HG03457 (cell line): ENCODE results near the gene CEP112.

Source experiments
- ATAC-seq: cut with Tn5 transposase; IDR thresholded peaks from one replicate; pipeline ENCODE4 v1.9.1; 2021; ENCODE audit warnings: moderate number of reproducible peaks; ENCODE audit not compliant: unreplicated experiment

Gene CEP112

DNA sequence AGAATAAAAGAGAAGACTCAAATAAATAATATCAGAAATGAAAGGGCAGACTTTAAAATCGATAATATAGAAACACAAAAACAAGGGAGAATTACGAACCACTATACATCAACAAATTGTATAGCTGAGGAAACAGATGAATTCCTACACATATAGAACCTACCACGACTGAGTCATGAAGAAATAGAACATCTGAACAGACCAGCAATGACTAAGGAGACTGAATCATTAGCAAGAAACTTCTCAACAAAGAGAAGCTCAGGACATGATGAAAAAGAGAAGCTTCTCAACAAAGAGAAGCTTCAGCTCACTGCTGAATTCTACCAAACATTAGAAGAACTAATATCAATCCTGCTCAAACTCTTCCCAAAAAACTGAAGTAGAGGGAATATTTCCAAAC lies 255.9 kb downstream of the CEP112 start:
- no peak for ATAC-seq

DNA sequence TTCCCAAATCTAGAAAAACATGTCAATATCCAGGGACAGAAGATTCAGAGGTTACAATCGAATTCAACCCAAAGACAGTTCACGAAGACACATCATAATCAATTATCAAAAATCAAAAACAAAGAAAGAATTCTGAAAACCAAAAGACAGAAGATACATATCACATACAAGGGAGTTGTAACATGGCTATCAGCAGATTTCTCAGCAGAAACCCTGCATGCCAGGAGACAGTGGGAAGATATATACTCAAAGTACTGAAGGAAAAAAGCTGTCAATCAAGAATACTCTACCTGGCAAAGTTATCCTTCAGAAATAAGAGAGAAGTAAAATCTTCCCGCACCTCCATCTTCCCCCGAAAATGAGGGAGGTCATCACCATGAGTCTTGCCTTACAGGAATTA lies 258.6 kb downstream of the CEP112 start:
- ATAC-seq: no peak

GRCh38 chr17:65931246-65932149 lies 260.4 kb downstream of the CEP112 start:
- ATAC-seq: no peak

- ATAC-seq: no peak
Measured at GRCh38 chr17:65930140-65930730, 261.7 kb downstream of the CEP112 start.

DNA sequence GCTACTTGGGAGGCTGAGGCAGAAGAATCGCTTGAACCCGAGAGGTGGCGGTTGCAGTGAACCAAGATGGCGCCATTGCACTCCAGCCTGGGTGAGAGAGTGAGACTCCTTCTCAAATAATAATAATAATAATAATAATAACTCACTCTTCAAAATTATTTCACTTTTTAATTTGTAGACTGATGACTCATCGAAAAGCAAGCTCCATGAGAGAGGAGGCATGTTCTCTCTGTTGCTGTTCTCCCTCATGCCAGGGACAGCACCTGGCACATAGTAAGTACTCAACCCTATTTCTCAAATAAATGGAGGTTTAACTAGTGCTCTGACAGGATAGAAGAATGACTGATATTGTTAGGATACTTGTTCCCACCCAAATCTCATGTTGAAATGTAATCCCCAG lies 265.3 kb downstream of the CEP112 start:
- no peak for ATAC-seq

- ATAC-seq: no peak
Measured at GRCh38 chr17:65925606-65926307, 266.2 kb downstream of the CEP112 start.

- ATAC-seq: no peak
Measured at GRCh38 chr17:65920996-65921395, 270.9 kb downstream of the CEP112 start.

DNA sequence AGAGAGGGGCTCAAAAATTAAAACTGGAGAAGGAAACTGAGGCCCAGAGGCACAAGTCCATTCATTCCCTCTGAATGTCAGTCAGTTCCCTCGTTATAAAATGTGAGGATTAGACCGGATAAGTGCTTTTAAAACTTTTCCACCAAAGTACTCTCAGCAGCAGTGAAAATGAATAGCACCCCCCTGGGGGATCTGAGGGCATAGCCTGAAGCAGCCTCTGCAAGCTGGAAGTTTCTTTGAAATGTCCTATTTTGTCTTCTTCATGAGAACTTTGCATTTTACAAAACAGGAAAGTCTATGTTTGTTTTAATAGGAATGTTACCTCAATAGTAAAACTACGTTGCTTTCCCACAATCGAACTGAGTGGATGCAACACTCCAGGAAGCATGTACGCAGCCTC lies 273.0 kb downstream of the CEP112 start:
- no peak for ATAC-seq

DNA sequence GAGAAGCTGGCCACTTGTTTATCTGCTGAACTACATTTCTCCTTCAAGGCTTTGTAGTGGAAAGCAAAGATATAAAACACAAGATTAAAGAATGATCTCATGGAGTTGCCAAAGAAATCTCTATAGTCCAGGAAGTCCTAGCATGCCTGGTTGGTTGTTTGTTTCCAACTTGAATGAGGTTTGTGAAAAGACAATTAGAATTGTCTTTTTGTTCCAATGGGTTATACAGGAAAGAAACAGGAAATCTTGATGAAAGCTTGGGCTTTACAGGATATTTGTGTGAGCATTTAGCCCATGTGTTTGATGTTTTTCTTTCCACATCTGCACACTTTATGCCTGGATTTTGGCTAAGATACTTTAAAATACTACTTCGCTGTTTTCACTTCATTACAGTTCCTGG lies 273.4 kb downstream of the CEP112 start:
- ATAC-seq: no peak

DNA sequence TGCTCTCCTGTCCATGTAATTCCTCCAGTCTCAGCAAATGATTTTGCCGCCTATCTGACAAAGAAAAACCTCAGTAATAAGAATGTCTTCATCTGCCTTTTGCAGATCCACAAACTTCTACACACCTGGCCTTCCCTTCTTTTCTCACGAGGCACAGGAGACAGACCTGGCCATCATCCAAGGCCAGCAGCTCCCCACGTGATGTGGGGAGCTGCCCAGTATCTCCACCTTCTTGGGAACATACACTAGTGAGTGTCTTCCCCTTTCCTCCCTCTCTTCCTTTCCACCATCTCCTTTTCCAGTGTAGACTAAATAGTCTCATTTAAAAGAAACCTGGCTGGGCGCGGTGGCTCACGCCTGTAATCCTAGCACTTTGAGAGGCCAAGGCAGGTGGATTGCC lies 274.4 kb downstream of the CEP112 start:
- no peak for ATAC-seq

DNA sequence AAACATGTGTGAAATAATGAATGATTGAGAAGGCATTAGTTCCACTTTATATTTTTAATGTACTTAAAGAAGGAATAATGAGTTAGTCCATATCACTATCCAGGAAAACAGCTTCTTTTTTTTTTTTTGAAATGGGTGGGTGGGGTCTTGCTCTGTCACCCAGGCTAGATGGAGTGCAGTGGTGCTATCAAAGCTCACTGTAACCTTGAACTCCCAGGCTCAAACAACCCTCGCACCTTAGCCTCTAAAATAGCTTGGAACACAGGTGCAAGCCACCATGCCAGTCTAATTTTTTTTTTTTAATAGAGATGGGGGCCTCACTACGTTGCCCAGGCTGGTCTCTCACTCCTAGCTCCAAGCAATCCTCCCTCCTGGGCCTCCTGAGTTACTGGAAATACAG lies 275.5 kb downstream of the CEP112 start:
- ATAC-seq: no peak

DNA sequence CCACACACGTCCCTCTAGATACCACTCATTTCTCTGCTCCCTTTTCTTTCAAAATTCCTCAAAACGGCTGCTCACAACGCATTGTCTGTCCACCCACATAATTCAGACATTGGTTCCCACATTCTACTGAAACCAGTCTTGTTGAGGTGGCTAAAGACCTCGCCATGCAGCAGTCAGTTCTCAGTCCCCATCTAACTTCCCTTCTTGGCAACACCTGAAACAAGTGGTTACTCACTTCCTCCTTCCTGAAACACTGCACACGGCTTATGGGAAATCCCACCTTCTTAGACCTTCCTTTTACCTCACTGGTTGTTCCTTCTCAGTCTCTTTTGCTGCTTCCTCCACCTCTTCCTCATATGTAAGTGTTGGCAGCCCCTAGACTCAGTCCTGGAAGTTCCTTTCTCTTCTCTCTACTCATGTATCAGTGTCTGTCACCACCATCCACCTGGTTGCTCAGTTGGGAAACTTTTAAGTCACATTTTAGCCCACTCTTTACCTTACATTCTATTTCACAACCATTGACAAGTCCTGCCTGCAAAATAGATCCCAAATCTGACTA lies 277.1 kb downstream of the CEP112 start:
- ATAC-seq: peak; percentile 98

- ATAC-seq: no peak
Measured at GRCh38 chr17:65913326-65913850, 278.5 kb downstream of the CEP112 start.

- ATAC-seq: no peak
Measured at GRCh38 chr17:65910836-65911235, 281.1 kb downstream of the CEP112 start.

DNA sequence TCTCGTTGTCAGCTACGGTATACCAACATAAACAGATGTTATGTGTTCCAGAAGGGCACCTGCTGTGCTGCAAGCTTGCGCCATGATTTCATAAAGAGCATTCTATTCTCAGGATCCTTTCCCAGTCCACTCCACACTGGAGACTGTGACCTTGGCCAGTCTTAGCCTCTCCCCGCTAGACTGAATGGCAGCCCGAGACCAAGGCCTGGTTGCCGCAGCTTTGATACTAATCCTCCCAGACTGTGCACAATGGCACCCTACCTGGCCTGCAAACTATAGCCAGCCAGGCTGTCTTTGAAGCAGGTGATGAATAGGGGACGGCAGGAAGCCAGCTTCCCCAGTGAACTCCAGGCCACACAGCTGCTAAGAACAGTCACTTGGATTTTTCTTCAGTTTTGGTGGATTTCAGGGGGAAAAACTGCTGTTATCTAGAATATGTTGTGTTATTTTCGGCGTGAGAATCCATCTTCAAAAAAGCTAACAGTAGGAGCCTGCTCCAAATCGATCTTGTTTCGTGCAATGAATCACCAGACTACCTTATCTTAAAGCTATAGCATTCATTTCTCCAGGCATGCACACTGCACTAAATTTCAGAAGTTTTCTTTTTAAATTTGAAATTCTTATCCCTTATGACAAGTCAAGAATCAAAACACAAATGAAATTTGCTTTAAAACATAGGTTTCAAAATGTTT lies 289.0 kb downstream of the CEP112 start:
- ATAC-seq: no peak

- no peak for ATAC-seq
Measured at GRCh38 chr17:65902155-65902554, 289.8 kb downstream of the CEP112 start.

DNA sequence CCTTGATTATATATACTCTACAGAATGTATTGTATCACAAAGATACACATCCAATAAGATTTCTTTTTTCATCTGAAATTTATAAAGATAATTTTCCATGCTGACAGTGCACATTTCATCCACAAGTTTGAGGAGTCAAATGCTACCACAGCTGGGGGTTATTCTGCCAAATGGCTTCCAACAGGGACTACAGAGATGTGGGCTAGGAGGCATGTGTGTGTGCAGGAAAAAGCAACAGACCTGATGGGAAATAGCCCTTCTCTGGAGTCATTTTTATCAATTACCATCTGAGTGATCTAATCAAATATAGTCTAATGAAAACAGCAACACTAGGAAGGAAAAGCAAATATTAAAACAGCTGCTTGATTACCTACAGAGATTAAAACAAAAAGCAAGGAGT lies 290.5 kb downstream of the CEP112 start:
- no peak for ATAC-seq

GRCh38 chr17:65900216-65900615 lies 291.7 kb downstream of the CEP112 start:
- no peak for ATAC-seq

DNA sequence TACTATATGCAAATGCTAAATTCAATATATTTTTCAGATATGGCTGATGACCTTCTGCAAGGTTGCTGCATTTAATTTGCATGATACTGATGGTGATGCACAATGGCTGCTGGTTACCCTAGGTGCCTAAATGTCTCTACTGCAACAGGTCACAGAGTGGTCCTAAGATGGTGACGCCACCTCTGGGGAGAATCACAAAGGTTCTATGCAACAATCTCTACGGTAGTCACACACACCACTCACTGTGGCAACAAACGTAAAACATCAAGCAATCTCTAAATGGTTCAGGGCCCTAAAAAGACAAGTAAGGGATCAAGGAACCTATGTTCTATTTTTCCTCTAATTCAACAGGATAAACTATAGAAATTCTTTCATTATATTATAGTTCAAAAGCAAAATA lies 293.3 kb downstream of the CEP112 start:
- ATAC-seq: no peak

- no peak for ATAC-seq
Measured at GRCh38 chr17:65896889-65897288, 295.0 kb downstream of the CEP112 start.

- no peak for ATAC-seq
Measured at GRCh38 chr17:65895969-65896368, 296.0 kb downstream of the CEP112 start.
